ENCODE results near the gene CDK2AP2. TPM values are rescaled to one million over a fixed set of nuclear protein-coding genes. Genes with fewer than 3 reads are reported as not detected.
A peak's percentile ranks its signal among the peaks of the same experiment; 100 is the strongest.
"Not testable (repeated sequence)": the region's sequence is repeated elsewhere in the genome, so short reads cannot be mapped to it uniquely, and the experiment has no call there.

The CDK2AP2 gene, protein sequence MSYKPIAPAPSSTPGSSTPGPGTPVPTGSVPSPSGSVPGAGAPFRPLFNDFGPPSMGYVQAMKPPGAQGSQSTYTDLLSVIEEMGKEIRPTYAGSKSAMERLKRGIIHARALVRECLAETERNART
- 19.0 and 21.6 TPM in 2 replicates for total RNA-seq

DNA sequence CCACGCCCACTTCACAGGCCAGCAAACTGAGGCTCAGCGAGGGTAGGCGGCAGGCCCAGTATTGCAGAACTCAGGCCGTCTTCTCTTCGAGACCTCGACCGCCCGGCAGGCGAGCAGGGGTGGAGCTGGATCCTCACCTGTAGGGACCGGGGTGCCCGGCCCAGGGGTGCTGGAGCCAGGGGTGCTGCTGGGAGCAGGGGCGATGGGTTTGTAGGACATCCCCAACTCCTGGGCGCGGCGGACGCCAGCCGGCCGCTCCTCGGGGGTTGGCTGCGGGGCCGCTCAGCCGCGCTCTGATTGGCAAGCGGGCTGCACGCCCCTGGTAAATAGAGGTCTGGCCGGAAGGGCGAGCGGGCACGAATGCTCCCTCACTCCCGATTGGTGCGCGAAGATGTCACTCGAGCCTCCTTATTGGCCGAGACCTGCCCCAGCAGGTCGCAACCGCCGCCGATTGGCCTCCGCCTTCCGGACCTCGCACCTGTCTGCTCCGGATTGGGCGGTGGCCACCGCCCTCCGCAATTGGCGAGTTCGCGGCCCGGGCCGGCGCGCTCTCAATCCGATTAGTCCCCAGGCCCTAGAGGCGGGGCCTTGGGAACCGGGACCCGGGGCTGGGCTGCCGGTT is at the start of gene CDK2AP2:
Gene CDK2AP2 (minus strand): TSS at position 299 of the 622 bp plus-strand sequence. CDS start 80 bp downstream, at position 219.
- Histone ChIP-seq H3K27me3 (ENCODE audit: control insufficient read depth, insufficient read depth, low read length) (no peaks in the 10 kb centered on the region), H3K4me3 (ENCODE audit: low read depth, low read length) (peak within 1 kb of the TSS; percentile 83), H3K36me3 (ENCODE audit: control insufficient read depth, insufficient read depth, low read length) (peaks cover 7% of the 10 kb centered on the region)
- TF ChIP-seq, protein P1, sequence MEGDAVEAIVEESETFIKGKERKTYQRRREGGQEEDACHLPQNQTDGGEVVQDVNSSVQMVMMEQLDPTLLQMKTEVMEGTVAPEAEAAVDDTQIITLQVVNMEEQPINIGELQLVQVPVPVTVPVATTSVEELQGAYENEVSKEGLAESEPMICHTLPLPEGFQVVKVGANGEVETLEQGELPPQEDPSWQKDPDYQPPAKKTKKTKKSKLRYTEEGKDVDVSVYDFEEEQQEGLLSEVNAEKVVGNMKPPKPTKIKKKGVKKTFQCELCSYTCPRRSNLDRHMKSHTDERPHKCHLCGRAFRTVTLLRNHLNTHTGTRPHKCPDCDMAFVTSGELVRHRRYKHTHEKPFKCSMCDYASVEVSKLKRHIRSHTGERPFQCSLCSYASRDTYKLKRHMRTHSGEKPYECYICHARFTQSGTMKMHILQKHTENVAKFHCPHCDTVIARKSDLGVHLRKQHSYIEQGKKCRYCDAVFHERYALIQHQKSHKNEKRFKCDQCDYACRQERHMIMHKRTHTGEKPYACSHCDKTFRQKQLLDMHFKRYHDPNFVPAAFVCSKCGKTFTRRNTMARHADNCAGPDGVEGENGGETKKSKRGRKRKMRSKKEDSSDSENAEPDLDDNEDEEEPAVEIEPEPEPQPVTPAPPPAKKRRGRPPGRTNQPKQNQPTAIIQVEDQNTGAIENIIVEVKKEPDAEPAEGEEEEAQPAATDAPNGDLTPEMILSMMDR (IDR thresholded peaks at IDR 0.05; ENCODE audit: insufficient read depth, low read length, severe bottlenecking), result no peak
- FAIRE-seq (no peak), DNase-seq (ENCODE audit: low read depth) (peak; percentile 97)

DNA sequence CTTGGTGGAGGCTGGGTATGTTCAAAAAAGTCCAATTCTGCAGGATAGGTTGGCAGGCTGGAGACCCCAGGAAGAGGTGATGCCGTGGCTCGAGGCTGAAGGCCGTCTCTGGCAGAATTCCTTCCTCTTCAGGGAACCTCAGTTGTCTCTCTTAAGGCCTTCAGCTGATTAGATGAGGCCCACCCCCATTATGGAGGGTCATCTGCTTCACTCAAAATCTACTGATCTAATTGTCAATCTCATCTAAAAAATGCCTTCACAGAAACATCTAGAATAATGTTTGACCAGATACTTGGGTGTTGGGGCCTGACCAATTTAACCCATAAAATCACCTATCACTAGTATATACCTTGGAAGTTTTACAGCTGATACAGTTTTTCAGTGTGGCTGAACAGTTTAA is 48.3 kb upstream of the CDK2AP2 start:
- Histone ChIP-seq H3K27me3 (ENCODE audit: control insufficient read depth, insufficient read depth, low read length) (no peaks in the 10 kb centered on the region), H3K36me3 (ENCODE audit: control insufficient read depth, insufficient read depth, low read length) (no peaks in the 10 kb centered on the region), H3K4me3 (ENCODE audit: low read depth, low read length) (no peak overlapping the region)
- TF ChIP-seq, protein P1 (IDR thresholded peaks at IDR 0.05; ENCODE audit: insufficient read depth, low read length, severe bottlenecking), result no peak
- no peak for FAIRE-seq
- no peak for DNase-seq (ENCODE audit: low read depth)

DNA sequence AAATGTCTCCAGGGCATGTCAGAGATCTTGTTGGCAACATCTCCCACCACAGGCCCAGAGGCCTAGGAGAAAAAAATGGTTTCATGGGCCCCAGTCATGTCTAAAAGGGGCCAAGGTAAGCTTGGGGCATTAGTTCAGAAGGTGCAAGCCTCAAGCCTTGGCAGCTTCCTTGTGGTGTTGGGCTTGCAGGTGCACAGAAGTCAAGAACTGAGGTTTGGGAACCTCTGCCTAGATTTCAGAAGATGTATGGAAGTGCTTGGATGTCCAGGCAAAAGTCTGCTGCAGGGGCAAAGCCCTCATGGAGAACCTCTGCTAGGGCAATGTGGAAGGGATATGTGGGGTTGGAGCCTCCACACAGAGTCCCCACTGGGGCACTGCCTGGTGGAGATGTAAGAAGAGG is 43.7 kb upstream of the CDK2AP2 start:
- not testable (repeated sequence) for DNase-seq (ENCODE audit: low read depth); H3K36me3 ChIP-seq (ENCODE audit: control insufficient read depth, insufficient read depth, low read length); FAIRE-seq; H3K4me3 ChIP-seq (ENCODE audit: low read depth, low read length); H3K27me3 ChIP-seq (ENCODE audit: control insufficient read depth, insufficient read depth, low read length)

DNA sequence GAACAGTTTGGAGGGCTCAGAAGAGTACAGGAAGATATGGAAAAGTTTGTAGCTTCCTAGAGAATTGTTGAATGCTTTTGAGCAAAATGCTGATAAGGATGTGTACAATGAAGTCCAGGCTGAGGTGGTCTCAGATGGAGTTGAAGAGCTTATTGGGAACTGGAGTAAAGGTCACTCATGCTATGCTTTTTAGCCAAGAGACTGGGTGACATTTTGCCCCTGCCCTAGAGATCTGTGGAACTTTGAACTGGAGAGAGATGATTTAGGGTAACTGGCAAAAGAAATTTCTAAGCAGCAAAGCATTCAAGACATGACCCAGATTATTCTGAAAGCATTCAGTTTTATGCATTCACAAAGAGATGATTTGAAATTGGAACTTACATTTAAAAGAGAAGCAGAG is 43.2 kb upstream of the CDK2AP2 start:
- FAIRE-seq (no peak), DNase-seq (ENCODE audit: low read depth) (no peak)
- TF ChIP-seq, protein P1 (IDR thresholded peaks at IDR 0.05; ENCODE audit: insufficient read depth, low read length, severe bottlenecking), result no peak
- no peak overlapping the region for H3K4me3 ChIP-seq (ENCODE audit: low read depth, low read length)
- no peaks in the 10 kb centered on the region for H3K36me3 ChIP-seq (ENCODE audit: control insufficient read depth, insufficient read depth, low read length)
- no peaks in the 10 kb centered on the region for H3K27me3 ChIP-seq (ENCODE audit: control insufficient read depth, insufficient read depth, low read length)

DNA sequence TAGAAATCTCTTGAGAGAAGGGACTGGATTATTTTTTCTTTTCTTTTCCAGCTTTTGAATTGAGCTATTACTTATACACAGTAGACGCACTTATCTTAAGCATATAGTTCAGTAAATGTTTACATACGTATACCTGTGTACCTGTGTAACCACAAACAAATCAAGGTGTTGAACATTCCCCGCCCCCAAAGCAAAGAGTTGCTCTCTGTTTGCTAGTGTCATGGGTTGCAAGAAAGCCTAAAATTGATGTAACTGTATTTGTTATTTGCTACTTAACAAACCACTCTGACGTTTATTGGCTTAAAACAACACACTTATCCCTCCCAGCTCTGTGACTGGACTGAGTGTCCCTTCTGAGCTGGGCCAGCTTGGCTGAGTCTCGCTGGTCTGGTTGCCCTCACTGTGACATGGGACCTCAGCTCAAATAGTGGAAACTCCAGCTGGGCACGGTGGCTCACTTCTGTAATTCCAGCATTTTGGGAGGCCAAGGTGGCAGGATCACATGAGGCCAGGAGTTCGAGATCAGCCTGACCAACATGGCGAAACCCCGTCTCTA is 40.7 kb upstream of the CDK2AP2 start:
- no peaks in the 10 kb centered on the region for H3K27me3 ChIP-seq (ENCODE audit: control insufficient read depth, insufficient read depth, low read length)
- DNase-seq (ENCODE audit: low read depth) (no peak), FAIRE-seq (no peak)

DNA sequence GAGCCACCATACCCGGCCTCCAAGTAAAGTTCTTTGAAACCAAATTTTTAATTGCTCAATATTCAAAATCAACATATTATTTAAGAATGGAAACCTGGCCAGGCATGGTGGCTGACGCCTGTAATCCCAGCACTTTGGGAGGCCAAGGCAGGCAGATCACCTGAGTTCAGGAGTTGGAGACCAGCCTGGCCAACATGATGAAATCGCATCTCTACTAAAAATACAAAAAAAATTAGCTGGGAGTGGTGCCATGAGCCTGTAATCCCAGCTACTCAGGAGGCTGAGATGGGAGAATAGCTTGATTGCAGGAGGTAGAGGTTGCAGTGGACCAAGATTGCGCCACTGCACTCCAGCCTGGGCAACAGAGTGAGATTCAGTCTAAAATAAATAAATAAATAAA is 40.1 kb upstream of the CDK2AP2 start:
- not testable (repeated sequence) for H3K4me3 ChIP-seq (ENCODE audit: low read depth, low read length); H3K36me3 ChIP-seq (ENCODE audit: control insufficient read depth, insufficient read depth, low read length); H3K27me3 ChIP-seq (ENCODE audit: control insufficient read depth, insufficient read depth, low read length); FAIRE-seq; DNase-seq (ENCODE audit: low read depth)

More for the DNA sequence above, 40.7 kb upstream of the CDK2AP2 start:
- TF ChIP-seq, protein P1 (IDR thresholded peaks at IDR 0.05; ENCODE audit: insufficient read depth, low read length, severe bottlenecking), result no peak
- no peak overlapping the region for H3K4me3 ChIP-seq (ENCODE audit: low read depth, low read length)
- no peaks in the 10 kb centered on the region for H3K36me3 ChIP-seq (ENCODE audit: control insufficient read depth, insufficient read depth, low read length)

Data from bronchial epithelial cell (primary cell).